Neutrophil (primary cell): Measurements from ENCODE around the gene KCNIP2.

Experiments
- H3K27ac ChIP-seq: fragments of 200-600 bp; sonication (generic); 2 replicates; pipeline ENCODE4 v1.5.1; 2016; ENCODE audit warnings: mild to moderate bottlenecking, moderate library complexity
- H3K27me3 ChIP-seq: fragments of 200-600 bp; sonication (generic); 2 replicates; pipeline ENCODE4 v1.6.0; 2016; ENCODE audit warnings: mild to moderate bottlenecking
- H3K36me3 ChIP-seq: fragments of 200-600 bp; sonication (generic); 2 replicates; pipeline ENCODE4 v1.5.1; 2017
- H3K4me1 ChIP-seq, 2 experiments: fragments of 200-600 bp in 1 of 2; sonication (generic) in 1 of 2; 1 replicate in 1 of 2; 2 replicates in 1 of 2; pipeline versions ENCODE4 v1.5.1 to v1.6.1; 2013 to 2016; ENCODE audit warnings: low read depth in 1 of 2, low read length in 1 of 2, mild to moderate bottlenecking in 1 of 2, moderate library complexity in 1 of 2; ENCODE audit not compliant: control insufficient read depth in 1 of 2, insufficient read depth in 1 of 2
- H3K4me3 ChIP-seq, 2 experiments: fragments of 200-600 bp in 1 of 2; sonication (generic) in 1 of 2; 1 replicate in 1 of 2; 2 replicates in 1 of 2; pipeline ENCODE4 v1.5.1; 2013 to 2016; ENCODE audit warnings: low read depth in 1 of 2, low read length in 1 of 2, mild to moderate bottlenecking in 1 of 2, moderate library complexity in 1 of 2
- H3K9me3 ChIP-seq: fragments of 200-600 bp; sonication (generic); 2 replicates; pipeline ENCODE4 v1.5.1; 2016
- CTCF ChIP-seq: fragments of 200-600 bp; sonication (generic); IDR thresholded peaks from 2 replicates; pipeline ENCODE4 v1.5.1; 2016; ENCODE audit warnings: antibody characterized with exemption

KCNIP2 gene

GRCh38 chr10:101780818-101781654, 62.6 kb downstream of the KCNIP2 start:
- H3K9me3 ChIP-seq, result peaks cover 1% of the 10 kb centered on the region
- H3K36me3 ChIP-seq, result peaks cover 38% of the 10 kb centered on the region
- no peak overlapping the region for H3K4me3 ChIP-seq
- H3K4me1 ChIP-seq, result peaks cover 33 to 34% of the 10 kb centered on the region in 2 experiments
- no peak overlapping the region for H3K27ac ChIP-seq
- TF ChIP-seq CTCF, result peak; percentile 78
- peaks cover 55% of the 10 kb centered on the region for H3K27me3 ChIP-seq

- peaks cover 63% of the 10 kb centered on the region for H3K27me3 ChIP-seq
- H3K9me3 ChIP-seq, result no peaks in the 10 kb centered on the region
- H3K27ac ChIP-seq, result no peak overlapping the region
- H3K4me1 ChIP-seq, result peaks cover 33 to 34% of the 10 kb centered on the region in 2 experiments
- H3K36me3 ChIP-seq, result peaks cover 31% of the 10 kb centered on the region
- no peak for TF ChIP-seq CTCF
- H3K4me3 ChIP-seq, result peak overlapping the region; percentile 43 to 55
These were observed 63.3 kb downstream of the KCNIP2 start for GRCh38 chr10:101780187-101780817.

GRCh38 chr10:101779544-101780186, 63.9 kb downstream of the KCNIP2 start:
- peaks cover 25% of the 10 kb centered on the region for H3K36me3 ChIP-seq
- peak overlapping the region; percentile 43 to 55 for H3K4me3 ChIP-seq
- H3K27me3 ChIP-seq, result peaks cover 69% of the 10 kb centered on the region
- peak; percentile 73 for TF ChIP-seq CTCF
- peaks cover 33 to 34% of the 10 kb centered on the region in 2 experiments for H3K4me1 ChIP-seq
- H3K27ac ChIP-seq, result no peak overlapping the region
- no peaks in the 10 kb centered on the region for H3K9me3 ChIP-seq

- peak overlapping the region; percentile 19 to 55 for H3K4me3 ChIP-seq
- H3K36me3 ChIP-seq, result peaks cover 18% of the 10 kb centered on the region
- peaks cover 76% of the 10 kb centered on the region for H3K27me3 ChIP-seq
- no peaks in the 10 kb centered on the region for H3K9me3 ChIP-seq
- H3K4me1 ChIP-seq, result peaks cover 33 to 34% of the 10 kb centered on the region in 2 experiments
- H3K27ac ChIP-seq, result no peak overlapping the region
- no peak for TF ChIP-seq CTCF
These were observed 64.6 kb downstream of the KCNIP2 start for GRCh38 chr10:101778781-101779543.

- TF ChIP-seq CTCF, result no peak
- H3K36me3 ChIP-seq, result peaks cover 11% of the 10 kb centered on the region
- no peak overlapping the region for H3K4me3 ChIP-seq
- H3K27ac ChIP-seq, result no peak overlapping the region
- peaks cover 83% of the 10 kb centered on the region for H3K27me3 ChIP-seq
- H3K4me1 ChIP-seq, result peaks cover 27 to 29% of the 10 kb centered on the region in 2 experiments
- no peaks in the 10 kb centered on the region for H3K9me3 ChIP-seq
These were observed 65.3 kb downstream of the KCNIP2 start for GRCh38 chr10:101778151-101778780.
